Measurements from ENCODE around the gene TLR7. TPM values are rescaled to one million over a fixed set of nuclear protein-coding genes. Genes with fewer than 3 reads are reported as not detected.

The TLR7 gene
- total and polyA plus RNA-seq, 2 of the 13 experiments (the other 11 are each of a cell fraction or from before 2014, with no cell fraction given), result not detected

GRCh38 chrX:12843668-12844279 lies 23.1 kb upstream of the TLR7 start (continued):
- TF ChIP-seq NR2C2 (CRISPR knock-in tag; IDR thresholded peaks at IDR 0.05; ENCODE audit: borderline replicate concordance), result no peak
- no peak for TF ChIP-seq SOX13 (IDR thresholded peaks at IDR 0.05)
- peak in 1 of 2 experiments; percentile 88; a peak in 2 of 4 replicates for TF ChIP-seq SOX13 (CRISPR knock-in tag; conservative IDR thresholded peaks at IDR 0.05 in 1 of 2, IDR thresholded peaks at IDR 0.05 in 1 of 2)
- TF ChIP-seq, protein P1, sequence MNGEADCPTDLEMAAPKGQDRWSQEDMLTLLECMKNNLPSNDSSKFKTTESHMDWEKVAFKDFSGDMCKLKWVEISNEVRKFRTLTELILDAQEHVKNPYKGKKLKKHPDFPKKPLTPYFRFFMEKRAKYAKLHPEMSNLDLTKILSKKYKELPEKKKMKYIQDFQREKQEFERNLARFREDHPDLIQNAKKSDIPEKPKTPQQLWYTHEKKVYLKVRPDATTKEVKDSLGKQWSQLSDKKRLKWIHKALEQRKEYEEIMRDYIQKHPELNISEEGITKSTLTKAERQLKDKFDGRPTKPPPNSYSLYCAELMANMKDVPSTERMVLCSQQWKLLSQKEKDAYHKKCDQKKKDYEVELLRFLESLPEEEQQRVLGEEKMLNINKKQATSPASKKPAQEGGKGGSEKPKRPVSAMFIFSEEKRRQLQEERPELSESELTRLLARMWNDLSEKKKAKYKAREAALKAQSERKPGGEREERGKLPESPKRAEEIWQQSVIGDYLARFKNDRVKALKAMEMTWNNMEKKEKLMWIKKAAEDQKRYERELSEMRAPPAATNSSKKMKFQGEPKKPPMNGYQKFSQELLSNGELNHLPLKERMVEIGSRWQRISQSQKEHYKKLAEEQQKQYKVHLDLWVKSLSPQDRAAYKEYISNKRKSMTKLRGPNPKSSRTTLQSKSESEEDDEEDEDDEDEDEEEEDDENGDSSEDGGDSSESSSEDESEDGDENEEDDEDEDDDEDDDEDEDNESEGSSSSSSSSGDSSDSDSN (CRISPR knock-in tag; IDR thresholded peaks at IDR 0.05), result no peak
- TF ChIP-seq, protein P2, sequence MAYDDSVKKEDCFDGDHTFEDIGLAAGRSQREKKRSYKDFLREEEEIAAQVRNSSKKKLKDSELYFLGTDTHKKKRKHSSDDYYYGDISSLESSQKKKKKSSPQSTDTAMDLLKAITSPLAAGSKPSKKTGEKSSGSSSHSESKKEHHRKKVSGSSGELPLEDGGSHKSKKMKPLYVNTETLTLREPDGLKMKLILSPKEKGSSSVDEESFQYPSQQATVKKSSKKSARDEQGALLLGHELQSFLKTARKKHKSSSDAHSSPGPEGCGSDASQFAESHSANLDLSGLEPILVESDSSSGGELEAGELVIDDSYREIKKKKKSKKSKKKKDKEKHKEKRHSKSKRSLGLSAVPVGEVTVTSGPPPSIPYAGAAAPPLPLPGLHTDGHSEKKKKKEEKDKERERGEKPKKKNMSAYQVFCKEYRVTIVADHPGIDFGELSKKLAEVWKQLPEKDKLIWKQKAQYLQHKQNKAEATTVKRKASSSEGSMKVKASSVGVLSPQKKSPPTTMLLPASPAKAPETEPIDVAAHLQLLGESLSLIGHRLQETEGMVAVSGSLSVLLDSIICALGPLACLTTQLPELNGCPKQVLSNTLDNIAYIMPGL (CRISPR knock-in tag; IDR thresholded peaks at IDR 0.05; ENCODE audit: borderline replicate concordance in 1 of 2, low read depth in 1 of 2), result peak in 1 of 2 experiments; percentile 32; a peak in 1 of 4 replicates
- TF ChIP-seq, protein P3, sequence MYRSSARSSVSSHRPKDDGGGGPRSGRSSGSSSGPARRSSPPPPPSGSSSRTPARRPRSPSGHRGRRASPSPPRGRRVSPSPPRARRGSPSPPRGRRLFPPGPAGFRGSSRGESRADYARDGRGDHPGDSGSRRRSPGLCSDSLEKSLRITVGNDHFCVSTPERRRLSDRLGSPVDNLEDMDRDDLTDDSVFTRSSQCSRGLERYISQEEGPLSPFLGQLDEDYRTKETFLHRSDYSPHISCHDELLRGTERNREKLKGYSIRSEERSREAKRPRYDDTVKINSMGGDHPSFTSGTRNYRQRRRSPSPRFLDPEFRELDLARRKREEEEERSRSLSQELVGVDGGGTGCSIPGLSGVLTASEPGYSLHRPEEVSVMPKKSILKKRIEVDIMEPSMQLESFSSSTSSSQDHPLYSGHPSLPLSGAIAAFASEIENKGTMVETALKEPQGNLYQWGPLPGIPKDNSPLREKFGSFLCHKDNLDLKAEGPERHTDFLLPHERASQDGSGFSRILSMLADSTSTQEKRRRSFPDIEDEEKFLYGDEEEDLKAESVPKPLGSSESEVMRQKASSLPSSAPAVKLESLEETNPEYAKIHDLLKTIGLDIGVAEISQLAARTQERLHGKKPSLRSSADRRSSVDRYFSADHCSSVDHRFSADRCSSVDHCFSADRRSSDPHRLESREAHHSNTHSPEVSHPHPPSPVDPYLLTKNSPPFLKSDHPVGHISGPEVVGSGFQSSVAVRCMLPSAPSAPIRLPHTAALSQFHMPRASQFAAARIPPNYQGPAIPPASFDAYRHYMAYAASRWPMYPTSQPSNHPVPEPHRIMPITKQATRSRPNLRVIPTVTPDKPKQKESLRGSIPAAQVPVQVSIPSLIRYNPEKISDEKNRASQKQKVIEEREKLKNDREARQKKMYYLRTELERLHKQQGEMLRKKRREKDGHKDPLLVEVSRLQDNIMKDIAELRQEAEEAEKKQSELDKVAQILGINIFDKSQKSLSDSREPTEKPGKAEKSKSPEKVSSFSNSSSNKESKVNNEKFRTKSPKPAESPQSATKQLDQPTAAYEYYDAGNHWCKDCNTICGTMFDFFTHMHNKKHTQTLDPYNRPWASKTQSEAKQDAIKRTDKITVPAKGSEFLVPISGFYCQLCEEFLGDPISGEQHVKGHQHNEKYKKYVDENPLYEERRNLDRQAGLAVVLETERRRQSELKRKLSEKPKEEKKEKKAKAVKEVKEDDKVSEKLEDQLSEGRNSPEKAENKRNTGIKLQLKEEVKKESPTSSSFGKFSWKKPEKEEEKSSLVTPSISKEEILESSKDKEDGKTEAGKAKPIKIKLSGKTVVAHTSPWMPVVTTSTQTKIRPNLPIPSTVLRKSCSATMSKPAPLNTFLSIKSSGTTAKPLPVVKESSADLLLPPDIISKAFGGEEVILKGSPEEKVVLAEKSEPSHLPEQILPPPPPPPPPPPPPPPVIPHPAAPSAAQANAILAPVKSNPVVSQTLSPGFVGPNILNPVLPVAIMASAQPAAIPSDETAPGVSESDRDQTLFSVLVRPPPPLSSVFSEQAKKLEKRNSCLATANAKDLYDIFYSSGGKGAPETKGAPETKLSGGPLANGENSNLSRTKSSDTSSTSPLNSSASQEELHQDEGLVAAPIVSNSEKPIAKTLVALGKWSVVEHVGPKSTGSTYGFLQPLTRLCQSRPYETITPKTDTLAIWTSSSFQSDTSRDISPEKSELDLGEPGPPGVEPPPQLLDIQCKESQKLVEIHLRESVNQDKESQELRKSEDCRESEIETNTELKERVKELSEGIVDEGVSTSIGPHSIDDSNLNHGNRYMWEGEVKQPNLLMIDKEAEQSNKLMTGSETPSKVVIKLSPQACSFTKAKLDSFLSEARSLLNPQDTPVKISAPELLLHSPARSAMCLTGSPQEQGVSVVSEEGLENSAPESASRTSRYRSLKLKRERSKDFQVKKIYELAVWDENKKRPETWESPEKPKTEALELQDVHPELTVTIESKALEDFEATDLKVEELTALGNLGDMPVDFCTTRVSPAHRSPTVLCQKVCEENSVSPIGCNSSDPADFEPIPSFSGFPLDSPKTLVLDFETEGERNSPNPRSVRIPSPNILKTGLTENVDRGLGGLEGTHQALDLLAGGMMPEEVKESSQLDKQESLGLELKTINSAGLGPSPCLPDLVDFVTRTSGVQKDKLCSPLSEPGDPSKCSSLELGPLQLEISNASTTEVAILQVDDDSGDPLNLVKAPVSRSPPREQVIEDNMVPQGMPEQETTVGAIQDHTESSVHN (CRISPR knock-in tag; IDR thresholded peaks at IDR 0.05), result no peak
- TF ChIP-seq, protein P4, sequence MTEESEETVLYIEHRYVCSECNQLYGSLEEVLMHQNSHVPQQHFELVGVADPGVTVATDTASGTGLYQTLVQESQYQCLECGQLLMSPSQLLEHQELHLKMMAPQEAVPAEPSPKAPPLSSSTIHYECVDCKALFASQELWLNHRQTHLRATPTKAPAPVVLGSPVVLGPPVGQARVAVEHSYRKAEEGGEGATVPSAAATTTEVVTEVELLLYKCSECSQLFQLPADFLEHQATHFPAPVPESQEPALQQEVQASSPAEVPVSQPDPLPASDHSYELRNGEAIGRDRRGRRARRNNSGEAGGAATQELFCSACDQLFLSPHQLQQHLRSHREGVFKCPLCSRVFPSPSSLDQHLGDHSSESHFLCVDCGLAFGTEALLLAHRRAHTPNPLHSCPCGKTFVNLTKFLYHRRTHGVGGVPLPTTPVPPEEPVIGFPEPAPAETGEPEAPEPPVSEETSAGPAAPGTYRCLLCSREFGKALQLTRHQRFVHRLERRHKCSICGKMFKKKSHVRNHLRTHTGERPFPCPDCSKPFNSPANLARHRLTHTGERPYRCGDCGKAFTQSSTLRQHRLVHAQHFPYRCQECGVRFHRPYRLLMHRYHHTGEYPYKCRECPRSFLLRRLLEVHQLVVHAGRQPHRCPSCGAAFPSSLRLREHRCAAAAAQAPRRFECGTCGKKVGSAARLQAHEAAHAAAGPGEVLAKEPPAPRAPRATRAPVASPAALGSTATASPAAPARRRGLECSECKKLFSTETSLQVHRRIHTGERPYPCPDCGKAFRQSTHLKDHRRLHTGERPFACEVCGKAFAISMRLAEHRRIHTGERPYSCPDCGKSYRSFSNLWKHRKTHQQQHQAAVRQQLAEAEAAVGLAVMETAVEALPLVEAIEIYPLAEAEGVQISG (CRISPR knock-in tag; IDR thresholded peaks at IDR 0.05), result no peak
- TF ChIP-seq KDM6A (CRISPR knock-in tag; IDR thresholded peaks at IDR 0.05; ENCODE audit: low read depth), result peak; percentile 97
- no peak for TF ChIP-seq ZNF589 (CRISPR knock-in tag; conservative IDR thresholded peaks at IDR 0.05)
- no peak for TF ChIP-seq ZNF383 (CRISPR knock-in tag; IDR thresholded peaks at IDR 0.05; ENCODE audit: borderline replicate concordance)
- TF ChIP-seq TEAD3 (CRISPR knock-in tag; optimal IDR thresholded peaks at IDR 0.05; ENCODE audit: borderline replicate concordance), result peak; percentile 55
- TF ChIP-seq ZNF367 (CRISPR knock-in tag; IDR thresholded peaks at IDR 0.05; ENCODE audit: borderline replicate concordance), result no peak

All from HepG2 (cell line).